GM23338 (cell line): ENCODE results near the gene SBDS. TPM values are rescaled to one million over a fixed set of nuclear protein-coding genes. Genes with fewer than 3 reads are reported as not detected.

Experiments
- ATAC-seq: fragments of 200-7000 bp; cut with Tn5 transposase; 3 replicates; pipeline ENCODE4 v1.9.1; 2020
- DNase-seq: peaks from one replicate; pipeline ENCODE4 v3.0.0-alpha.2; 2015; ENCODE audit warnings: low spot score
- H2AFZ ChIP-seq: fragments of 200-600 bp; sonication (generic); 2 replicates; pipeline ENCODE4 v1.8.0; 2016; ENCODE audit warnings: antibody characterized with exemption, mild to moderate bottlenecking, moderate library complexity
- H3F3A ChIP-seq: fragments of 200-600 bp; sonication (generic); replicated peaks from 2 replicates; pipeline ENCODE4 v1.8.0; 2017; ENCODE audit warnings: antibody characterized with exemption, mixed run types, low read depth
- H3K27ac ChIP-seq: fragments of 200-600 bp; sonication (generic); 2 replicates; pipeline ENCODE4 v1.6.1; 2016; ENCODE audit warnings: low read depth
- H3K27me3 ChIP-seq: fragments of 200-600 bp; sonication (generic); 2 replicates; pipeline ENCODE4 v1.8.0; 2016; ENCODE audit warnings: mild to moderate bottlenecking, mixed run types, moderate library complexity; ENCODE audit not compliant: insufficient read depth
- H3K36me3 ChIP-seq: fragments of 200-600 bp; sonication (generic); 2 replicates; pipeline ENCODE4 v1.8.0; 2016; ENCODE audit warnings: mild to moderate bottlenecking; ENCODE audit not compliant: insufficient read depth
- H3K4me1 ChIP-seq: fragments of 200-600 bp; sonication (generic); 2 replicates; pipeline ENCODE4 v1.8.0; 2016; ENCODE audit warnings: mild to moderate bottlenecking, moderate library complexity; ENCODE audit not compliant: insufficient read depth
- H3K4me2 ChIP-seq: fragments of 200-600 bp; sonication (generic); 2 replicates; pipeline ENCODE4 v1.7.1; 2017; ENCODE audit warnings: mixed run types
- H3K4me3 ChIP-seq: fragments of 200-600 bp; sonication (generic); 2 replicates; pipeline ENCODE4 v1.6.1; 2016; ENCODE audit warnings: mixed run types
- H3K79me2 ChIP-seq: fragments of 200-600 bp; sonication (generic); replicated peaks from 2 replicates; pipeline ENCODE4 v1.8.0; 2017; ENCODE audit warnings: mild to moderate bottlenecking; ENCODE audit not compliant: insufficient read depth
- H3K9me2 ChIP-seq: fragments of 200-600 bp; sonication (generic); 2 replicates; pipeline ENCODE4 v1.8.0; 2017; ENCODE audit not compliant: insufficient read depth
- H4K20me1 ChIP-seq: fragments of 200-600 bp; sonication (generic); replicated peaks from 2 replicates; pipeline ENCODE4 v1.8.0; 2017; ENCODE audit warnings: mild to moderate bottlenecking; ENCODE audit not compliant: insufficient read depth
- H3K27ac Mint-ChIP-seq: 2 replicates; pipeline ENCODE4 v1.8.0; 2020; ENCODE audit warnings: inconsistent platforms, mild to moderate bottlenecking, moderate library complexity, mixed read lengths
- H3K27me3 Mint-ChIP-seq: 3 replicates; pipeline ENCODE4 v1.8.0; 2022; ENCODE audit warnings: low read depth, mild to moderate bottlenecking, moderate library complexity, mixed read lengths, inconsistent platforms; ENCODE audit not compliant: insufficient read depth, poor library complexity
- H3K36me3 Mint-ChIP-seq: 3 replicates; pipeline ENCODE4 v1.8.0; 2021; ENCODE audit warnings: low read depth, mild to moderate bottlenecking, inconsistent platforms, moderate library complexity, mixed read lengths
- H3K4me1 Mint-ChIP-seq: 3 replicates; pipeline ENCODE4 v1.8.0; 2020; ENCODE audit warnings: mild to moderate bottlenecking, inconsistent platforms, mixed read lengths
- H3K4me3 Mint-ChIP-seq: 3 replicates; pipeline ENCODE4 v1.8.0; 2021; ENCODE audit warnings: moderate library complexity, mild to moderate bottlenecking, inconsistent platforms, mixed read lengths
- H3K9me3 Mint-ChIP-seq: 3 replicates; pipeline ENCODE4 v1.8.0; 2020; ENCODE audit warnings: moderate library complexity, mild to moderate bottlenecking, inconsistent platforms, mixed read lengths
- CREB1 ChIP-seq: fragments of 250-450 bp; sonication (Bioruptor Pico); IDR thresholded peaks from 2 replicates; pipeline ENCODE4 v1.5.0; 2020; ENCODE audit warnings: low read depth, mild to moderate bottlenecking, moderate library complexity
- EZH2 ChIP-seq: fragments of 200-600 bp; sonication (generic); IDR thresholded peaks from one replicate; pipeline ENCODE4 v1.8.0; 2017; ENCODE audit warnings: antibody characterized with exemption, mild to moderate bottlenecking, low read depth; ENCODE audit not compliant: unreplicated experiment
- EZH2phosphoT487 ChIP-seq: fragments of 200-600 bp; sonication (generic); IDR thresholded peaks from one replicate; pipeline ENCODE4 v1.8.1; 2018; ENCODE audit warnings: antibody characterized with exemption; ENCODE audit not compliant: unreplicated experiment
- JUNB ChIP-seq: IDR thresholded peaks from one replicate; pipeline ENCODE4 v1.6.1; 2016; ENCODE audit warnings: antibody characterized with exemption; ENCODE audit not compliant: unreplicated experiment
- NANOG ChIP-seq: IDR thresholded peaks from 2 replicates; pipeline ENCODE4 v1.6.1; 2016; ENCODE audit warnings: antibody characterized with exemption, borderline replicate concordance
- POLR2AphosphoS5 ChIP-seq: IDR thresholded peaks from 2 replicates; pipeline ENCODE4 v1.6.1; 2016; ENCODE audit warnings: antibody characterized with exemption, low read depth
- STAT1 ChIP-seq: IDR thresholded peaks from one replicate; pipeline ENCODE4 v1.6.1; 2016; ENCODE audit warnings: antibody characterized with exemption; ENCODE audit not compliant: unreplicated experiment
- ZNF114 ChIP-seq: fragments of 250-450 bp; sonication (Bioruptor Pico); IDR thresholded peaks from 2 replicates; pipeline ENCODE4 v1.5.0; 2020; ENCODE audit warnings: mild to moderate bottlenecking, moderate library complexity
- ZNF331 ChIP-seq: fragments of 250-450 bp; sonication (Bioruptor Pico); IDR thresholded peaks from 2 replicates; pipeline ENCODE4 v1.5.0; 2020; ENCODE audit warnings: low read depth, mild to moderate bottlenecking, moderate library complexity
- polyA plus RNA-seq: library from polyadenylated mRNA; unstranded; fragments of >200 nt; fragmentation: Nextera tagmentation; extraction: Ambion mirVana; gene quantifications from 2 replicates; pipeline ENCODE4 v1.2.1, GENCODE V29; 2016
- total RNA-seq: library from RNA; depleted of rRNA; stranded (reverse); fragments of >200 nt; shearing (Covaris generic); gene quantifications from 2 replicates; pipeline ENCODE4 v1.2.3, GENCODE V29; 2014
- TF ChIP-seq, protein P1 (sequence below), 2 experiments: fragments of 200-600 bp in 1 of 2; sonication (generic) in 1 of 2; conservative IDR thresholded peaks; 2 replicates each; pipeline versions ENCODE4 v1.5.1 to v1.6.1; 2016 to 2017; ENCODE audit warnings: antibody characterized with exemption in 2 of 2, low read depth in 2 of 2, mild to moderate bottlenecking in 2 of 2, moderate library complexity in 1 of 2
- TF ChIP-seq, protein P2 (sequence below): fragments of 250-450 bp; sonication (Bioruptor Pico); IDR thresholded peaks from 2 replicates; pipeline ENCODE4 v1.5.0; 2020; ENCODE audit warnings: mild to moderate bottlenecking, moderate library complexity
- TF ChIP-seq, protein P3 (sequence below): IDR thresholded peaks from 2 replicates; pipeline ENCODE4 v1.6.1; 2016; ENCODE audit warnings: antibody characterized with exemption
- TF ChIP-seq, protein P4 (sequence below): IDR thresholded peaks from one replicate; pipeline ENCODE4 v1.6.1; 2018; ENCODE audit warnings: antibody characterized with exemption; ENCODE audit not compliant: unreplicated experiment

The SBDS gene
- total and polyA plus RNA-seq, 2 experiments from 2014 or later: 20.5 to 34.4 TPM

DNA sequence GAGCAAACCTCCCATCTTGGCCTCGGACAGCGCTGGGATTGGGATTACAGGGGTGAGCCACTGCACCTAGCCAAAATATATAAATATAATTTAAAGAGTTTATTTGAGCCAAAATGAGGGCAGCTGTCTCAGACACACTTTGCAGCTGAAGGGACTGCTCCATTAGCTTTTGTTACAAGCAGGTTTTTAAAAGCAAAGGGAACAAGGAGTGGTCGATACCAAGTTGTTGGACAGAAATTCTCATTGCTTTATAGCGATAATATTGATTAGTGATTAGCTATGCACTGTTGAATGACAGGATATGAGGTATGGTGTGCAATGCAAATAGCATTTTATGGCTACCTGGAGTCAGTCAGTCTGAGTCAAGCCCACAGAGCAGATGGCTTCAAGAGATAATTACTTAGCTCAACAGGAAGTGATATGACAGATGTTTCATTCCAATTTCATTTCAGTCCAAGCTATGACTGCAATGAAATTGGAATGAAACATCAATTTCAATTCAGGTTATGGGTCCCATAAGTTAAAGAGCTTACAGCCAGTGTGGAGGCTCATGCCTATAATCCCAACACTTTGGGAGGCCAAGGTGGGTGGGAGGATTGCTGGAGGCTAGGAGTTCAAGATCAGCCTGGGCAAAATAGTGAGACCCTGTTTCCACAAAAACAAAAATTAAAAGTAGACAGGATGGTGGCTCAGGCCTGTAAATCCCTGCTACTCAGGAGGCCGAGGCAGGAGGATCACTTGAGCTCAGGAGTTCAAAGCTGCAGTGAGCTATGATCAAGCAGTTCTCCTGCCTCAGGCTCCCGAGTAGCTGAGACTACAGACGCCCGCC lies 24.4 kb upstream of the SBDS start:
- no peaks in the 10 kb centered on the region for H3K4me1 ChIP-seq
- H3K27me3 ChIP-seq: no peaks in the 10 kb centered on the region
- no peak overlapping the region for H3K4me3 ChIP-seq
- H3F3A ChIP-seq: 0 out of 2 replicates have a peak, but pooled peaks cover 4% of the 10 kb centered on the region
- H3K27ac ChIP-seq: no peak overlapping the region
- H2AFZ ChIP-seq: no peak overlapping the region
- no peak overlapping the region for H3K4me2 ChIP-seq
- H4K20me1 ChIP-seq: peaks cover 11% of the 10 kb centered on the region; the same call in 1 of the 2 replicates
- H3K9me2 ChIP-seq: no peaks in the 10 kb centered on the region
- Mint-ChIP-seq H3K27ac (no peak overlapping the region), H3K4me3 (no peak overlapping the region), H3K36me3 (peaks cover 53% of the 10 kb centered on the region), H3K9me3 (no peaks in the 10 kb centered on the region), H3K27me3 (peaks cover 8% of the 10 kb centered on the region), H3K4me1 (no peaks in the 10 kb centered on the region)
- DNase-seq: no peak
- TF ChIP-seq ZNF114 (CRISPR knock-in tag): no peak
- no peak for TF ChIP-seq POLR2AphosphoS5
- TF ChIP-seq EZH2: no peak
- TF ChIP-seq JUNB: no peak
- no peak for TF ChIP-seq CREB1
- TF ChIP-seq, protein P1, sequence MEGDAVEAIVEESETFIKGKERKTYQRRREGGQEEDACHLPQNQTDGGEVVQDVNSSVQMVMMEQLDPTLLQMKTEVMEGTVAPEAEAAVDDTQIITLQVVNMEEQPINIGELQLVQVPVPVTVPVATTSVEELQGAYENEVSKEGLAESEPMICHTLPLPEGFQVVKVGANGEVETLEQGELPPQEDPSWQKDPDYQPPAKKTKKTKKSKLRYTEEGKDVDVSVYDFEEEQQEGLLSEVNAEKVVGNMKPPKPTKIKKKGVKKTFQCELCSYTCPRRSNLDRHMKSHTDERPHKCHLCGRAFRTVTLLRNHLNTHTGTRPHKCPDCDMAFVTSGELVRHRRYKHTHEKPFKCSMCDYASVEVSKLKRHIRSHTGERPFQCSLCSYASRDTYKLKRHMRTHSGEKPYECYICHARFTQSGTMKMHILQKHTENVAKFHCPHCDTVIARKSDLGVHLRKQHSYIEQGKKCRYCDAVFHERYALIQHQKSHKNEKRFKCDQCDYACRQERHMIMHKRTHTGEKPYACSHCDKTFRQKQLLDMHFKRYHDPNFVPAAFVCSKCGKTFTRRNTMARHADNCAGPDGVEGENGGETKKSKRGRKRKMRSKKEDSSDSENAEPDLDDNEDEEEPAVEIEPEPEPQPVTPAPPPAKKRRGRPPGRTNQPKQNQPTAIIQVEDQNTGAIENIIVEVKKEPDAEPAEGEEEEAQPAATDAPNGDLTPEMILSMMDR (conservative IDR thresholded peaks at IDR 0.05; ENCODE audit: low read depth in 2 of 2): no peak
- TF ChIP-seq STAT1: no peak
- TF ChIP-seq, protein P2, sequence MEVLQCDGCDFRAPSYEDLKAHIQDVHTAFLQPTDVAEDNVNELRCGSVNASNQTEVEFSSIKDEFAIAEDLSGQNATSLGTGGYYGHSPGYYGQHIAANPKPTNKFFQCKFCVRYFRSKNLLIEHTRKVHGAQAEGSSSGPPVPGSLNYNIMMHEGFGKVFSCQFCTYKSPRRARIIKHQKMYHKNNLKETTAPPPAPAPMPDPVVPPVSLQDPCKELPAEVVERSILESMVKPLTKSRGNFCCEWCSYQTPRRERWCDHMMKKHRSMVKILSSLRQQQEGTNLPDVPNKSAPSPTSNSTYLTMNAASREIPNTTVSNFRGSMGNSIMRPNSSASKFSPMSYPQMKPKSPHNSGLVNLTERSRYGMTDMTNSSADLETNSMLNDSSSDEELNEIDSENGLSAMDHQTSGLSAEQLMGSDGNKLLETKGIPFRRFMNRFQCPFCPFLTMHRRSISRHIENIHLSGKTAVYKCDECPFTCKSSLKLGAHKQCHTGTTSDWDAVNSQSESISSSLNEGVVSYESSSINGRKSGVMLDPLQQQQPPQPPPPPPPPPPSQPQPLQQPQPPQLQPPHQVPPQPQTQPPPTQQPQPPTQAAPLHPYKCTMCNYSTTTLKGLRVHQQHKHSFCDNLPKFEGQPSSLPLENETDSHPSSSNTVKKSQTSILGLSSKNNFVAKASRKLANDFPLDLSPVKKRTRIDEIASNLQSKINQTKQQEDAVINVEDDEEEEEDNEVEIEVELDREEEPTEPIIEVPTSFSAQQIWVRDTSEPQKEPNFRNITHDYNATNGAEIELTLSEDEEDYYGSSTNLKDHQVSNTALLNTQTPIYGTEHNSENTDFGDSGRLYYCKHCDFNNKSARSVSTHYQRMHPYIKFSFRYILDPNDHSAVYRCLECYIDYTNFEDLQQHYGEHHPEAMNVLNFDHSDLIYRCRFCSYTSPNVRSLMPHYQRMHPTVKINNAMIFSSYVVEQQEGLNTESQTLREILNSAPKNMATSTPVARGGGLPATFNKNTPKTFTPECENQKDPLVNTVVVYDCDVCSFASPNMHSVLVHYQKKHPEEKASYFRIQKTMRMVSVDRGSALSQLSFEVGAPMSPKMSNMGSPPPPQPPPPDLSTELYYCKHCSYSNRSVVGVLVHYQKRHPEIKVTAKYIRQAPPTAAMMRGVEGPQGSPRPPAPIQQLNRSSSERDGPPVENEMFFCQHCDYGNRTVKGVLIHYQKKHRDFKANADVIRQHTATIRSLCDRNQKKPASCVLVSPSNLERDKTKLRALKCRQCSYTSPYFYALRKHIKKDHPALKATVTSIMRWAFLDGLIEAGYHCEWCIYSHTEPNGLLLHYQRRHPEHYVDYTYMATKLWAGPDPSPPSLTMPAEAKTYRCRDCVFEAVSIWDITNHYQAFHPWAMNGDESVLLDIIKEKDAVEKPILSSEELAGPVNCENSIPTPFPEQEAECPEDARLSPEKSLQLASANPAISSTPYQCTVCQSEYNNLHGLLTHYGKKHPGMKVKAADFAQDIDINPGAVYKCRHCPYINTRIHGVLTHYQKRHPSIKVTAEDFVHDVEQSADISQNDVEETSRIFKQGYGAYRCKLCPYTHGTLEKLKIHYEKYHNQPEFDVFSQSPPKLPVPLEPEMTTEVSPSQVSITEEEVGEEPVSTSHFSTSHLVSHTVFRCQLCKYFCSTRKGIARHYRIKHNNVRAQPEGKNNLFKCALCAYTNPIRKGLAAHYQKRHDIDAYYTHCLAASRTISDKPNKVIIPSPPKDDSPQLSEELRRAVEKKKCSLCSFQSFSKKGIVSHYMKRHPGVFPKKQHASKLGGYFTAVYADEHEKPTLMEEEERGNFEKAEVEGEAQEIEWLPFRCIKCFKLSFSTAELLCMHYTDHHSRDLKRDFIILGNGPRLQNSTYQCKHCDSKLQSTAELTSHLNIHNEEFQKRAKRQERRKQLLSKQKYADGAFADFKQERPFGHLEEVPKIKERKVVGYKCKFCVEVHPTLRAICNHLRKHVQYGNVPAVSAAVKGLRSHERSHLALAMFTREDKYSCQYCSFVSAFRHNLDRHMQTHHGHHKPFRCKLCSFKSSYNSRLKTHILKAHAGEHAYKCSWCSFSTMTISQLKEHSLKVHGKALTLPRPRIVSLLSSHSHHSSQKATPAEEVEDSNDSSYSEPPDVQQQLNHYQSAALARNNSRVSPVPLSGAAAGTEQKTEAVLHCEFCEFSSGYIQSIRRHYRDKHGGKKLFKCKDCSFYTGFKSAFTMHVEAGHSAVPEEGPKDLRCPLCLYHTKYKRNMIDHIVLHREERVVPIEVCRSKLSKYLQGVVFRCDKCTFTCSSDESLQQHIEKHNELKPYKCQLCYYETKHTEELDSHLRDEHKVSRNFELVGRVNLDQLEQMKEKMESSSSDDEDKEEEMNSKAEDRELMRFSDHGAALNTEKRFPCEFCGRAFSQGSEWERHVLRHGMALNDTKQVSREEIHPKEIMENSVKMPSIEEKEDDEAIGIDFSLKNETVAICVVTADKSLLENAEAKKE (CRISPR knock-in tag): no peak
- no peak for TF ChIP-seq EZH2phosphoT487
- TF ChIP-seq, protein P3, sequence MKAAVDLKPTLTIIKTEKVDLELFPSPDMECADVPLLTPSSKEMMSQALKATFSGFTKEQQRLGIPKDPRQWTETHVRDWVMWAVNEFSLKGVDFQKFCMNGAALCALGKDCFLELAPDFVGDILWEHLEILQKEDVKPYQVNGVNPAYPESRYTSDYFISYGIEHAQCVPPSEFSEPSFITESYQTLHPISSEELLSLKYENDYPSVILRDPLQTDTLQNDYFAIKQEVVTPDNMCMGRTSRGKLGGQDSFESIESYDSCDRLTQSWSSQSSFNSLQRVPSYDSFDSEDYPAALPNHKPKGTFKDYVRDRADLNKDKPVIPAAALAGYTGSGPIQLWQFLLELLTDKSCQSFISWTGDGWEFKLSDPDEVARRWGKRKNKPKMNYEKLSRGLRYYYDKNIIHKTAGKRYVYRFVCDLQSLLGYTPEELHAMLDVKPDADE: no peak
- TF ChIP-seq, protein P4, sequence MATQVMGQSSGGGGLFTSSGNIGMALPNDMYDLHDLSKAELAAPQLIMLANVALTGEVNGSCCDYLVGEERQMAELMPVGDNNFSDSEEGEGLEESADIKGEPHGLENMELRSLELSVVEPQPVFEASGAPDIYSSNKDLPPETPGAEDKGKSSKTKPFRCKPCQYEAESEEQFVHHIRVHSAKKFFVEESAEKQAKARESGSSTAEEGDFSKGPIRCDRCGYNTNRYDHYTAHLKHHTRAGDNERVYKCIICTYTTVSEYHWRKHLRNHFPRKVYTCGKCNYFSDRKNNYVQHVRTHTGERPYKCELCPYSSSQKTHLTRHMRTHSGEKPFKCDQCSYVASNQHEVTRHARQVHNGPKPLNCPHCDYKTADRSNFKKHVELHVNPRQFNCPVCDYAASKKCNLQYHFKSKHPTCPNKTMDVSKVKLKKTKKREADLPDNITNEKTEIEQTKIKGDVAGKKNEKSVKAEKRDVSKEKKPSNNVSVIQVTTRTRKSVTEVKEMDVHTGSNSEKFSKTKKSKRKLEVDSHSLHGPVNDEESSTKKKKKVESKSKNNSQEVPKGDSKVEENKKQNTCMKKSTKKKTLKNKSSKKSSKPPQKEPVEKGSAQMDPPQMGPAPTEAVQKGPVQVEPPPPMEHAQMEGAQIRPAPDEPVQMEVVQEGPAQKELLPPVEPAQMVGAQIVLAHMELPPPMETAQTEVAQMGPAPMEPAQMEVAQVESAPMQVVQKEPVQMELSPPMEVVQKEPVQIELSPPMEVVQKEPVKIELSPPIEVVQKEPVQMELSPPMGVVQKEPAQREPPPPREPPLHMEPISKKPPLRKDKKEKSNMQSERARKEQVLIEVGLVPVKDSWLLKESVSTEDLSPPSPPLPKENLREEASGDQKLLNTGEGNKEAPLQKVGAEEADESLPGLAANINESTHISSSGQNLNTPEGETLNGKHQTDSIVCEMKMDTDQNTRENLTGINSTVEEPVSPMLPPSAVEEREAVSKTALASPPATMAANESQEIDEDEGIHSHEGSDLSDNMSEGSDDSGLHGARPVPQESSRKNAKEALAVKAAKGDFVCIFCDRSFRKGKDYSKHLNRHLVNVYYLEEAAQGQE: no peak
- no peak for TF ChIP-seq ZNF331 (CRISPR knock-in tag)
- TF ChIP-seq NANOG: no peak
- H3K79me2 ChIP-seq: no peaks in the 10 kb centered on the region
- H3K36me3 ChIP-seq: peaks cover 22% of the 10 kb centered on the region
- ATAC-seq: no peak
